HFFc6 (cell line): Measurements from ENCODE around the gene PMS2. TPM values are rescaled to one million over a fixed set of nuclear protein-coding genes. Genes with fewer than 3 reads are reported as not detected.

Experiments used
- DNase-seq: peaks from one replicate; pipeline ENCODE4 v3.0.0-alpha.2; 2018
- H3K27ac Mint-ChIP-seq: 2 replicates; pipeline ENCODE4 v1.8.0; 2020; ENCODE audit warnings: mild to moderate bottlenecking, mixed read lengths
- H3K27me3 Mint-ChIP-seq: 2 replicates; pipeline ENCODE4 v1.8.0; 2021; ENCODE audit warnings: mild to moderate bottlenecking, moderate library complexity, mixed read lengths; ENCODE audit not compliant: insufficient read depth
- H3K36me3 Mint-ChIP-seq: 2 replicates; pipeline ENCODE4 v1.8.0; 2021; ENCODE audit warnings: low read depth, mixed read lengths
- H3K4me1 Mint-ChIP-seq: 2 replicates; pipeline ENCODE4 v1.8.0; 2020; ENCODE audit warnings: low read depth, mixed read lengths
- H3K4me3 Mint-ChIP-seq: 2 replicates; pipeline ENCODE4 v1.8.0; 2020; ENCODE audit warnings: mild to moderate bottlenecking, moderate library complexity, mixed read lengths
- H3K9me3 Mint-ChIP-seq: 2 replicates; pipeline ENCODE4 v1.8.0; 2020; ENCODE audit warnings: mild to moderate bottlenecking, mixed read lengths
- CTCF ChIP-seq: fragments of 200-600 bp; sonication (generic); IDR thresholded peaks from 2 replicates; pipeline ENCODE4 v1.5.0; 2021; ENCODE audit warnings: antibody characterized with exemption, mild to moderate bottlenecking
- total RNA-seq, 6 experiments: library from RNA; stranded (reverse); fragmentation: NEBNext Ultra II Directional; extraction: Animal tissue kit (Norgen Biotek cat#: 25700); gene quantifications; 2 replicates in 1 of 6; 3 replicates in 5 of 6; pipeline ENCODE4 v1.2.3, GENCODE V29; 2021

Gene PMS2
- total RNA-seq, 6 experiments from 2014 or later, result 12.1 to 13.4 (median 12.8) TPM

GRCh38 chr7:6030988-6031387 is 22.1 kb upstream of the PMS2 start, which contains the start of gene ANKRD61:
Gene ANKRD61 (plus strand): TSS chr7:6031376. CDS start chr7:6031376, 0 bp downstream.
- Mint-ChIP-seq H3K27me3 (no peaks in the 10 kb centered on the region; the same call in 1 of the 2 replicates), H3K36me3 (peaks cover 31% of the 10 kb centered on the region), H3K4me3 (no peak within 1 kb of the TSS), H3K4me1 (no peaks in the 10 kb centered on the region), H3K27ac (no peak within 1 kb of the TSS; the same call in 1 of the 2 replicates), H3K9me3 (no peaks in the 10 kb centered on the region)
- DNase-seq, result no peak
- no peak for TF ChIP-seq CTCF

GRCh38 chr7:6028563-6028962 is 19.7 kb upstream of the PMS2 start:
- peaks cover 22% of the 10 kb centered on the region for H3K36me3 Mint-ChIP-seq
- TF ChIP-seq CTCF, result no peak
- DNase-seq, result no peak

GRCh38 chr7:6027806-6028365 is 19.0 kb upstream of the PMS2 start:
- DNase-seq, result no peak
- Mint-ChIP-seq H3K9me3 (no peaks in the 10 kb centered on the region), H3K27me3 (peaks cover 5% of the 10 kb centered on the region), H3K4me3 (no peak overlapping the region), H3K36me3 (peaks cover 29% of the 10 kb centered on the region), H3K27ac (no peak overlapping the region), H3K4me1 (no peaks in the 10 kb centered on the region)
- no peak for TF ChIP-seq CTCF

More at GRCh38 chr7:6028563-6028962, 19.7 kb upstream of the PMS2 start:
- no peaks in the 10 kb centered on the region for H3K9me3 Mint-ChIP-seq
- no peak overlapping the region for H3K4me3 Mint-ChIP-seq
- H3K4me1 Mint-ChIP-seq, result no peaks in the 10 kb centered on the region
- no peak overlapping the region for H3K27ac Mint-ChIP-seq
- H3K27me3 Mint-ChIP-seq, result peaks cover 5% of the 10 kb centered on the region

- Mint-ChIP-seq H3K4me3 (no peak overlapping the region), H3K27me3 (peaks cover 6% of the 10 kb centered on the region), H3K9me3 (no peaks in the 10 kb centered on the region), H3K27ac (peak overlapping the region; percentile 21; the same call in 1 of the 2 replicates), H3K36me3 (peaks cover 31% of the 10 kb centered on the region), H3K4me1 (no peaks in the 10 kb centered on the region)
- DNase-seq, result no peak
- no peak; the same call in 1 of the 2 replicates for TF ChIP-seq CTCF
Observed at GRCh38 chr7:6026820-6027311, 18.0 kb upstream of the PMS2 start.

GRCh38 chr7:6026011-6026819 is 17.4 kb upstream of the PMS2 start:
- no peak overlapping the region; the same call in 1 of the 2 replicates for H3K27ac Mint-ChIP-seq
- no peaks in the 10 kb centered on the region for H3K4me1 Mint-ChIP-seq
- peaks cover 37% of the 10 kb centered on the region for H3K36me3 Mint-ChIP-seq
- TF ChIP-seq CTCF, result peak; percentile 56
- H3K9me3 Mint-ChIP-seq, result no peaks in the 10 kb centered on the region
- no peak overlapping the region for H3K4me3 Mint-ChIP-seq
- H3K27me3 Mint-ChIP-seq, result peaks cover 8% of the 10 kb centered on the region
- peak; percentile 22 for DNase-seq
